ENCODE results near the gene CTIF.
A peak's percentile ranks its signal among the peaks of the same experiment; 100 is the strongest.

CTIF gene

GRCh38 chr18:48819781-48820482, 281.1 kb downstream of the CTIF start:
- DNase-seq (ENCODE audit: low read depth), result no peak

- DNase-seq (ENCODE audit: low read depth), result no peak
Measured at GRCh38 chr18:48820483-48821250, 281.8 kb downstream of the CTIF start.

GRCh38 chr18:48821251-48821590, 282.4 kb downstream of the CTIF start:
- no peak for DNase-seq (ENCODE audit: low read depth)

GRCh38 chr18:48821845-48822244, 283.0 kb downstream of the CTIF start:
- DNase-seq (ENCODE audit: low read depth), result no peak

- no peak for DNase-seq (ENCODE audit: low read depth)
Measured at GRCh38 chr18:48824231-48824970, 285.6 kb downstream of the CTIF start.

- DNase-seq (ENCODE audit: low read depth), result no peak
Measured at GRCh38 chr18:48825101-48825745, 286.4 kb downstream of the CTIF start.

- no peak for DNase-seq (ENCODE audit: low read depth)
Measured at GRCh38 chr18:48826271-48826670, 287.4 kb downstream of the CTIF start.

GRCh38 chr18:48826806-48827205, 288.0 kb downstream of the CTIF start:
- no peak for DNase-seq (ENCODE audit: low read depth)

GRCh38 chr18:48827291-48828193, 288.7 kb downstream of the CTIF start:
- no peak for DNase-seq (ENCODE audit: low read depth)

- no peak for DNase-seq (ENCODE audit: low read depth)
Measured at GRCh38 chr18:48828194-48828545, 289.3 kb downstream of the CTIF start.

GRCh38 chr18:48828691-48829442, 290.0 kb downstream of the CTIF start:
- no peak for DNase-seq (ENCODE audit: low read depth)

GRCh38 chr18:48829443-48830149, 290.8 kb downstream of the CTIF start:
- DNase-seq (ENCODE audit: low read depth), result no peak

- no peak for DNase-seq (ENCODE audit: low read depth)
Measured at GRCh38 chr18:48831113-48831759, 292.4 kb downstream of the CTIF start.

- no peak for DNase-seq (ENCODE audit: low read depth)
Measured at GRCh38 chr18:48831802-48832201, 293.0 kb downstream of the CTIF start.

GRCh38 chr18:48832938-48833700, 294.3 kb downstream of the CTIF start:
- DNase-seq (ENCODE audit: low read depth), result no peak

GRCh38 chr18:48833701-48834412, 295.0 kb downstream of the CTIF start:
- DNase-seq (ENCODE audit: low read depth), result no peak

- DNase-seq (ENCODE audit: low read depth), result peak; percentile 47
Measured at GRCh38 chr18:48834413-48835031, 295.7 kb downstream of the CTIF start.

GRCh38 chr18:48835119-48835518, 296.3 kb downstream of the CTIF start:
- no peak for DNase-seq (ENCODE audit: low read depth)
